GM12891 (cell line): ENCODE measurements around the gene PCCA.

ENCODE experiments used
- PAX5 ChIP-seq: IDR thresholded peaks from 2 replicates; pipeline ENCODE4 v1.6.1; 2011; ENCODE audit warnings: low read length, moderate library complexity, mild to moderate bottlenecking; ENCODE audit not compliant: insufficient read depth, severe bottlenecking
- POLR2A ChIP-seq: IDR thresholded peaks from 2 replicates; pipeline ENCODE4 v1.6.1; 2011; ENCODE audit warnings: low read depth, low read length, control low read depth
- POLR2AphosphoS5 ChIP-seq: IDR thresholded peaks from 2 replicates; pipeline ENCODE4 v1.6.1; 2011; ENCODE audit warnings: low read depth, low read length, control low read depth
- SPI1 ChIP-seq: IDR thresholded peaks from 2 replicates; pipeline ENCODE4 v1.6.1; 2011; ENCODE audit warnings: low read depth, low read length, control low read depth
- TAF1 ChIP-seq: IDR thresholded peaks from 2 replicates; pipeline ENCODE4 v1.6.1; 2011; ENCODE audit warnings: low read depth, low read length, control low read depth

DNA sequence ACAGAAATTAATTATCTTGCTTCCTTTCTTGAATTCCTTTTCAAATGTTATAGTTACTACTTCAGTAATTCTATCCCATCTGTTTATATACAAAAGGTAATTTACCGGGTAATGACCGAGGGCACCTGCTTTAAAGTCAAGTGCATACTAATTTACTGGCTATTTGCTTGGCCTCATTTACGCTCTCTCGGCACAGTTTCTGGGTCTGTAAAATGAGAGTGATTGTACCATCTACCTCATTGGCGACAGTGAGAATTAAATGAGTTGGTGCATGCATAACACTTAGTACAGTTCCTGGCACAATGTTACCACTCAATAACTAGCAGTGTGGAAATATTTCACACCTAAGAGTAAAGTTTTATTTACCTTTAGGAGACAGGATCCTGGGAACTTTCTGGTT is 388.1 kb downstream of the PCCA start:
- no peak for TF ChIP-seq POLR2A
- TF ChIP-seq POLR2AphosphoS5: no peak
- no peak for TF ChIP-seq PAX5
- no peak for TF ChIP-seq TAF1
- TF ChIP-seq SPI1: no peak
